Activated naive CD4-positive, alpha-beta T cell treated with anti-CD3 and anti-CD28 coated beads, Interleukin-2, amount 50 U/mL, for 16 hours (primary cell): ENCODE data around the gene TBX6.
"Not testable (repeated sequence)": the region's sequence is repeated elsewhere in the genome, so short reads cannot be mapped to it uniquely, and the experiment has no call there.

Experiments
- DNase-seq: peaks from one replicate; pipeline ENCODE4 v3.0.0-alpha.2; 2020

The TBX6 gene

DNA sequence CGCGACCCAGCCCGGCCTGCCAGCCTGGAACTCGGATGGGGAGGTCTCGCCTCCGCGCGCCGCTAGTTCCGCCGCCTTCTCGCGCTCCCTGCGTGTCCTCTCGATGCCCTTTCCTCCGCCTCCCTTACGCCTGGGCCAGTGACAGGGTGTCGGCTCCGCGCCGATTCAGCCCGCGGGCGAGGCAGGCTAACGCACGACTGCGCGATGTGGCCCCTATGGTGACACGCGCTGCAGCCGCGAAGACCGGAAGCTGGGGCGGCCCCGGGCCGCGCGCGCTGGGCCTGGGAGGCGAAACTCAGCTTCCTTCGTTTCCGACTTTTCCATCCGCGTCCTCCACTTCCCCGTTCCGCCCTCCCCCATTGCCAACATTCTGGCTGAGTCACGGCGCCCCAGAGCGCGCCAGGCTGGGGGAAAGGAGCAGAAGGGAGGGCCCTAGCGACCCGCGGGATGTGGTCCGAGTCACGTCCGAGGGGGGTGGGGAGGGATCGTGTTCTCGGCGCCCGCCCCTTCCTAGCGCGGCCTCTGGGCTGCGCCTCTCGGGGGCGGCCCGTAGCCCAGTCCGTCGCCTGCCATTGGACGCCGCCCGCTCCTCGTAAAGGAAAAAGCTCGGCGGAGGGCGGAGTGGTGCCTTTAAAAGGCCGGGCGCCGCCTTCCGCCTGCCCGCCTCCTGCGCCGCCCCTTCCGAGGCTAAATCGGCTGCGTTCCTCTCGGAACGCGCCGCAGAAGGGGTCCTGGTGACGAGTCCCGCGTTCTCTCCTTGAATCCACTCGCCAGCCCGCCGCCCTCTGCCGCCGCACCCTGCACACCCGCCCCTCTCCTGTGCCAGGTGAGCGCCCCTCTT, 26.4 kb downstream of the TBX6 start, which contains the start of gene ALDOA:
TSS of gene ALDOA (plus strand) at position 659 of the 841 bp plus-strand sequence. CDS start 1,138 bp downstream, outside the sequence.
- peak; percentile 96 for DNase-seq

GRCh38 chr16:30064729-30065101, 27.0 kb downstream of the TBX6 start:
- DNase-seq = no peak

- DNase-seq = peak; percentile 74
Measured at GRCh38 chr16:30063893-30064728, 27.6 kb downstream of the TBX6 start.

DNA sequence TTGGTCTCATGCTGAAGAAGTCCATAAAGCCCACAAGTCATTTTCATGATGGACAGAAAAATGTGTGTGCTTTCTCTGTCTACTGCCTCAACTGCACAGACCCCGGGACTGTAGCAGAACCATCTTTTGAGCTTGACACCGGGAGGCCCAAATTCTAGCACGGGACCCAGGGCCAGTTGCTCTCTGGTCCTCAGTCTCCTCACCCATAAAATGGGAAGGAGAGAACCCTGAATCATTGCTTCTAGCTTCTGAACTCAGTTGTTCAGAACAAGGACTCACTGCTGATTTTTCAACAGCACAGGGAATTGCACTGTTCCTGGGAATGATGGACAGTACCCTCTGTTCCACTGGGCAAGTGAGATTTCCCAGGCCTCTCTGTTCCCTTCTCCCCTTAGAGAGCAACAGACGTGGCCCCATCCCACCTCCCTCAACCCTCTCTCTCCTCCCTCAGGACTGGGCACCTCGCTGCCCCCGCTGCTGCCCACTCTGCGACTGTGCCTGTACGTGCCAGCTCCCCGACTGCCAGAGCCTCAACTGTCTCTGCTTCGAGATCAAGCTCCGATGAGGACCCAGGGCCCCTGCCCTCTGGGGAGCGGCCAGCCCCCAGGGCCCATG, 28.3 kb downstream of the TBX6 start:
- no peak for DNase-seq

- DNase-seq = no peak
Measured at GRCh38 chr16:30060836-30061554, 30.7 kb downstream of the TBX6 start.

DNA sequence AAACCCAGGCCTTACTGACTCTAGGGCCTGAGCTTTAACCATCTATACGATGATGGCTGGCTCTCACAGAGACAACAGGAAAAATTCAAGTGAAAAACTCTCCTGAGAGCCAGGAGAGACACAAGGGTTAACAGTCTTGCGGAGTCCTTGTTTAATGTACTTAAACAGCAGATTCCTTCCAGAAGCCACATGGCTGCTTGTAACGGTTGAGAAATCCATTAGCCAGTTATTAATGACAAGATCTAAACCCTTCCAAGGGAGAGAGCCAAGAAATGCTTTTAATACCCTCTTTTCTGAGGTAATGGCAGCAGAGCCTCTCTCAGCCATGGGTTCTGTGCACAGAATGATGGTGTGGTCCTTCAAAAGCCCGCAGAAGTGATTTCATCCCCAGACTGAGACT, 31.4 kb downstream of the TBX6 start:
- no peak for DNase-seq

DNA sequence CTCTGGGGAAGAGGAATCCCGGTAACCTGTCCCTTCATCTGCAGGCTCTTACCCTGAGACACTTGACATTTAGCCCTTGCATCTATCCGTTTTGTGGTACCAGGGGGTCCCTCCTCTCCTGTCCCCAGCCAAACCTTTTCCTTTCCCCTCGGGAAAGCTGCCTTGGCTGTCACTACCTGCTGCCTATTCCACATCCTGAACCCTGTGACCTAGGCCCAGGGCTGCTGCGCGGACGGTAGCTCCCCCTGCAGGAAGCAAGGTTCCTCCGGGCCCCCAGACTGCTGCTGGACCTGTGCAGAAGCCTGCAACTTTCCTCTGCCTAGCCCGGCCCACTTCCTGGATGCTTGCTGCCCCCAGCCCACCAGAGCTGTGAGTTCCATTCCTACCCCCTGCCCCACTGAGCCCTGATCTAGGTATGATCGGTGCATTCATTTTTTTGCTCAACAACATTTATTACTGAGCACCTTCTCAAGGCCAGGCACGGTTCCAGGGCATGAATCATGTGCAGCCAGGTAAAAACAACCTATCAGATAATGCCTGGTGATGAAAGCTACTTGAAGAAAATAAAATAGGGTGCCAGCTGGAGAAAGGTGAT, 36.7 kb downstream of the TBX6 start:
- DNase-seq = peak; percentile 55

DNA sequence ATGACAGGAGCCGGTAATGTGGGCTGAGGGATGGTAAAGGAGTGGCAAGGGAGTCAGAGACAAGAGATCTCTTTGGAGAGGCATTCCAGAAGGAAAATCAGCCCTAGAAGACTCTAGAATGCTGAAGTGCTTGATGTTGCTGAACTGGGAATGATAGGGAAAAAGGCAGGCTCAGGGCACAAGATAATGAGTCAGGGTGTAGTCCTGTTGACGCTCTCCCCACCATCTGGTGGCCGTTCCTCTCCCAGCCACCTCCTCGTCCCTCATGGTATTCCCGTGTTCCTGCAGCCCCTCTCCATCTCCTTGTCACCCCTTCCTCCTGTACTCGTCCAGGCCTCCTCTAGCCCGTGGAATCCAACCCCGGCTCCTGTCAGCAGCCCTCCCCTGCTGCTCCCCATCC, 37.3 kb downstream of the TBX6 start:
- DNase-seq = no peak

DNA sequence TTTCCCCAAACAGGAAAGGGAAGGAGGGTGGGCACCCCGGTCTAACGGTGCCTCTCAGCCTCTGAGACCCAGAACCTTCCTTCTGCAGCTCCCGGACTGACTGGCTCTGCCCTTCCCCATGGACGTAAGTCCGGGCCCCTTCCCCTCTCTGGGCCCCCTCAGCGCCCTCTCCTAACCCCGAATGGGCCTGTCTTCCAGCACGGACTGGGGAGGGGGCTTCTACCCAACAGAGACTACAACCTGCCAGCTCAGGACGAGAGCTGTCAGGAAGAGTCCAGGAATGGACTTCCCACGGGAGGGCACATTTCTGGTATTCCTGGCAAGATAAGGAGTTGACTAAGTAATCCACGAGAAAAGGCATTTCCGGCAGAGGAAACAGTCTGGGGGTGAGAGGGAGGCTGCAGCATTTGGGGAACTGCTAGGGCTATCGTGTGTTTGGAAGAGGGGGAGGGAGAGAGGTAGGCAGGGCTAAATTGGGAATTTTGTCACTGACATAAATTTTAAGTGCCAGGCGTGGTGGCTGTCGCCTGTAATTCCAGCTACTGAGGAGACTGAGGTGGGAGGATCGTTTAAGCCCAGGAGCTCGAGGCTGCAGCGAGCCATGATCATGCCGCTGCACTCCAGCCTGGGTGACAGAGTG, 38.2 kb downstream of the TBX6 start:
- DNase-seq = no peak

DNA sequence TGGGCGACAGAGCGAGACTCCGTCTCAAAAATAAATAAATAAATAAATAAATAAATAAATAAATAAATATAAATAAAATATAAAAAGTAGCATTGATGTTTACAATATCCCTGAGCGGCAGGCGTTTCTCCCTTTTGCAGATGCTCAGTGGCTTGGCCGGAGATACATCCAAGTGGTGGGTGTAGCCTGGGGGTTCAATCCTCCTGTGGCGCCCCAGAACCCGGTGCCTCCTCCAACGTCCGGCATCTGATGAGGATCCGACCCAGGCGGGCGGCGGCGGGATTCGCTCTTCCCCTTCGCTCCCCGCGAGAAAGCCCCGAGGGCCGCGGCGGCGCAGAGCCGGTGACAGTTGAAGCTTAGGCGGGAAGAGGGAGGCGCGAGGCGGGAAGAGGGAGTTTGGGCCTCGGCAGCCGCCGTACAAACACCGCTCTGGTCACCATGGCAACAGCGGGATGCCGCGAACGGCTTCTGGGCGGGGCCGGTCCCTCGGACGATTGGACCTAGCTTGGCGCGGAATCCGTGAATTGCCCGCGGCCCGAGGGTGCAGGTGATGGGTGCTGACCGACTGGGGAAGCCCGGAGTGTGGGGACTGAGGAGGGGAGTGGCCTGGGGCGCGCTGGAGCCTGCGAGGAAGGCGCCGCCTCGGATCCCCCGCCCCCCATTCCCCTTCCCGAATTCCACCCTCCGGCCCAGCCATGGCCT, 38.9 kb downstream of the TBX6 start:
- DNase-seq = peak; percentile 89

GRCh38 chr16:30051518-30051917, 40.2 kb downstream of the TBX6 start:
- no peak for DNase-seq

- DNase-seq = no peak
Measured at GRCh38 chr16:30049871-30050270, 41.9 kb downstream of the TBX6 start.

GRCh38 chr16:30046588-30046987, 45.1 kb downstream of the TBX6 start:
- DNase-seq = no peak

GRCh38 chr16:30046178-30046577, 45.5 kb downstream of the TBX6 start:
- no peak for DNase-seq

DNA sequence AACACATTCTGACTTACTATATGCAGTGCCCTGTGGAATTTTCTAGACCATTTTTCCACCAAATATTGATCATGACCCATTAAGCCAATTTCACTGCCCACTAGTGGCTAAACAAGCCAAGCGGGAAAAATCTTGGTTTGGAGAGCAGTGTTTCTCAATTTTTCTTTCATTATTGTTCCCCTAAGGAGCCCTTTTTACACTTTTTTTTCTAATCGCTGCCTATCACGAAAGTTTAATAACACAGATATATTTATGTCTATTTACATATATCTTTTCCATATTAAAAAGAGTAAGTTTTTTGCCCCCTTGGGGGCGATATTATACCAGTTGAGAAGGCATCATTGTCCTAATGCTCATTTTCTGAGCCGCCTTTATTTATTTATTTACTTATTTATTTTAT, 49.9 kb downstream of the TBX6 start:
- no peak for DNase-seq

DNA sequence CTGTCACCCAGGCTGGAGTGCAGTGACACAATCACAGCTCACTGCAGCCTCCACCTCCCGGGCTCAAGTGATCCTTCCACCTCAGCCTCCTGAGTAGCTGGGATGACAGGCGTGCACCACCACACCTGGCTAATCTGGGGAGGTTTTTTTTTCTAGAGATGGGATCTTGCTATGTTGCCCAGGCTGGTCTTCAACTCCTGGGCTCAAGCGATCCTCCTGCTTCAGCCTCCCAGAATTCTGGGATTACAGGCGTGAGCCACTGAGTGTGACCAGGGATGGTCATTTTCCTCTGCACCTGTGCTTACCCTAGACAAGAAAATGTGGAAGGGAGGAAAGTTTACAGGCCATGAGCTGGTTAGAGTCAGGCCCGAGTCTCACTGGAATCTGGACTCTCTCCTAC, 51.0 kb downstream of the TBX6 start:
- not testable (repeated sequence) for DNase-seq

GRCh38 chr16:30040221-30040620, 51.5 kb downstream of the TBX6 start:
- DNase-seq = no peak
